IMR-90 (cell line): ENCODE measurements around the gene TMED8. TPM values are rescaled to one million over a fixed set of nuclear protein-coding genes. Genes with fewer than 3 reads are reported as not detected.

Source experiments
- ATAC-seq: fragments of 200-7000 bp; cut with Tn5 transposase; 2 replicates; pipeline ENCODE4 v1.9.1; 2020; ENCODE audit warnings: low read depth, mild to moderate bottlenecking, moderate library complexity
- BruUV-seq: library from RNA; stranded (reverse); fragments of 400-500 nt; replicated peaks from 2 replicates; lab custom pipeline; 2021; lab: Mats Ljungman, UMichigan
- CTCF ChIA-PET: fragments of 300-600 bp; formaldehyde crosslinking; extraction: SDS; loops from one replicate; lab custom pipeline; 2021; ENCODE audit warnings: antibody characterized with exemption; lab: Yijun Ruan, JAX
- POLR2A ChIA-PET: fragments of 300-600 bp; sonication (Branson Sonifier 250); formaldehyde crosslinking; loops from one replicate; lab custom pipeline; 2022; ENCODE audit warnings: antibody characterized with exemption; ENCODE audit not compliant: unreplicated experiment; lab: Charles Lee
- DNase-seq: peaks from one replicate; pipeline ENCODE4 v3.0.0; 2013
- H2AFZ ChIP-seq: replicated peaks from 2 replicates; pipeline ENCODE3; 2013; ENCODE audit warnings: low read length, mild to moderate bottlenecking; ENCODE audit not compliant: poor library complexity
- H2AK5ac ChIP-seq: 2 replicates; pipeline ENCODE4 v1.6.1; 2013; ENCODE audit warnings: low read depth, low read length, inconsistent platforms
- H2AK9ac ChIP-seq: replicated peaks from 2 replicates; pipeline ENCODE3; 2013; ENCODE audit warnings: mild to moderate bottlenecking, low read depth, low read length, moderate library complexity; ENCODE audit not compliant: poor library complexity
- H2BK120ac ChIP-seq: 2 replicates; pipeline ENCODE4 v1.6.1; 2013; ENCODE audit warnings: low read depth, low read length, inconsistent platforms
- H2BK15ac ChIP-seq: 3 replicates; pipeline ENCODE4 v1.6.1; 2013; ENCODE audit warnings: low read depth, low read length, inconsistent platforms
- H2BK20ac ChIP-seq: 2 replicates; pipeline ENCODE4 v1.6.1; 2013; ENCODE audit warnings: low read depth, mild to moderate bottlenecking, inconsistent platforms, low read length, moderate library complexity
- H2BK5ac ChIP-seq: 2 replicates; pipeline ENCODE4 v1.6.1; 2013; ENCODE audit warnings: mild to moderate bottlenecking, low read depth, low read length, inconsistent platforms; ENCODE audit not compliant: poor library complexity, severe bottlenecking
- H3K14ac ChIP-seq: replicated peaks from 2 replicates; pipeline ENCODE4 v1.6.1; 2013; ENCODE audit warnings: low read depth, low read length, inconsistent platforms
- H3K18ac ChIP-seq: 2 replicates; pipeline ENCODE4 v1.6.1; 2013; ENCODE audit warnings: low read depth, low read length, control low read depth
- H3K23ac ChIP-seq: 2 replicates; pipeline ENCODE4 v1.6.1; 2013; ENCODE audit warnings: low read depth, low read length, inconsistent platforms
- H3K27ac ChIP-seq: 2 replicates; pipeline ENCODE4 v1.5.1; 2013; ENCODE audit warnings: mild to moderate bottlenecking, control low read depth, low read length; ENCODE audit not compliant: insufficient read depth
- H3K27me3 ChIP-seq: 2 replicates; pipeline ENCODE4 v1.6.1; 2013; ENCODE audit warnings: low read length; ENCODE audit not compliant: control insufficient read depth, insufficient read depth
- H3K36me3 ChIP-seq: 2 replicates; pipeline ENCODE4 v1.6.1; 2013; ENCODE audit warnings: low read length, mixed read lengths; ENCODE audit not compliant: control insufficient read depth, insufficient read depth
- H3K4ac ChIP-seq: 2 replicates; pipeline ENCODE4 v1.6.1; 2013; ENCODE audit warnings: low read depth, low read length, inconsistent platforms
- H3K4me1 ChIP-seq: 2 replicates; pipeline ENCODE4 v1.6.1; 2013; ENCODE audit warnings: low read length, mixed read lengths; ENCODE audit not compliant: control insufficient read depth, insufficient read depth
- H3K4me2 ChIP-seq: 2 replicates; pipeline ENCODE4 v1.6.1; 2013; ENCODE audit warnings: low read depth, mild to moderate bottlenecking, control low read depth, low read length, moderate library complexity
- H3K4me3 ChIP-seq: 2 replicates; pipeline ENCODE4 v1.5.1; 2013; ENCODE audit warnings: low read depth, mild to moderate bottlenecking, control low read depth, low read length, moderate library complexity; ENCODE audit not compliant: insufficient read depth
- H3K56ac ChIP-seq: 2 replicates; pipeline ENCODE4 v1.6.1; 2013; ENCODE audit warnings: low read length, inconsistent platforms; ENCODE audit not compliant: insufficient read depth; ENCODE audit errors: extremely low read depth
- H3K79me1 ChIP-seq, 2 experiments: 2 replicates each; pipeline ENCODE4 v1.6.1; 2013; ENCODE audit warnings: low read length in 2 of 2, inconsistent platforms in 1 of 2, low read depth in 1 of 2
- H3K9ac ChIP-seq: 2 replicates; pipeline ENCODE4 v1.6.1; 2013; ENCODE audit warnings: low read depth, low read length, control low read depth
- H3K9me1 ChIP-seq: 2 replicates; pipeline ENCODE4 v1.6.1; 2013; ENCODE audit warnings: low read length, inconsistent platforms; ENCODE audit not compliant: insufficient read depth
- H3K9me3 ChIP-seq: 2 replicates; pipeline ENCODE4 v1.6.1; 2013; ENCODE audit warnings: low read length; ENCODE audit not compliant: control insufficient read depth, insufficient read depth
- H4K20me1 ChIP-seq: 2 replicates; pipeline ENCODE4 v1.6.1; 2013; ENCODE audit warnings: low read length, inconsistent platforms; ENCODE audit not compliant: insufficient read depth
- H4K5ac ChIP-seq: 2 replicates; pipeline ENCODE4 v1.6.1; 2013; ENCODE audit warnings: mild to moderate bottlenecking, low read depth, low read length, control low read depth
- H4K8ac ChIP-seq, 2 experiments: 2 replicates each; pipeline ENCODE4 v1.6.1; 2013; ENCODE audit warnings: low read depth in 2 of 2, low read length in 2 of 2, control low read depth in 1 of 2, inconsistent platforms in 1 of 2
- H4K91ac ChIP-seq: 2 replicates; pipeline ENCODE4 v1.6.1; 2013; ENCODE audit warnings: low read depth, low read length, inconsistent platforms; ENCODE audit not compliant: insufficient read depth
- BHLHE40 ChIP-seq: fragments of 150-350 bp; IDR thresholded peaks from 2 replicates; pipeline ENCODE4 v1.6.1; 2016; ENCODE audit warnings: mild to moderate bottlenecking, low read depth, low read length
- CEBPB ChIP-seq: IDR thresholded peaks from 2 replicates; pipeline ENCODE4 v1.6.1; 2012; ENCODE audit warnings: low read depth, low read length, improper control_type of control experiment
- CHD1 ChIP-seq: IDR thresholded peaks from 2 replicates; pipeline ENCODE4 v1.6.1; 2012; ENCODE audit warnings: low read depth, low read length, improper control_type of control experiment
- ELK1 ChIP-seq: fragments of 150-350 bp; IDR thresholded peaks from 2 replicates; pipeline ENCODE4 v1.6.1; 2016; ENCODE audit warnings: low read depth, mild to moderate bottlenecking, low read length, moderate library complexity, borderline replicate concordance
- FOS ChIP-seq: fragments of 150-350 bp; IDR thresholded peaks from 2 replicates; pipeline ENCODE4 v1.6.1; 2016; ENCODE audit warnings: low read depth, low read length
- MAFK ChIP-seq: IDR thresholded peaks from 2 replicates; pipeline ENCODE4 v1.6.1; 2012; ENCODE audit warnings: low read depth, low read length, improper control_type of control experiment
- MAZ ChIP-seq: IDR thresholded peaks from 2 replicates; pipeline ENCODE4 v1.6.1; 2012; ENCODE audit warnings: low read depth, mild to moderate bottlenecking, low read length, improper control_type of control experiment, moderate library complexity, borderline replicate concordance
- MXI1 ChIP-seq: IDR thresholded peaks from 2 replicates; pipeline ENCODE4 v1.6.1; 2012; ENCODE audit warnings: low read depth, mild to moderate bottlenecking, low read length, moderate library complexity, borderline replicate concordance
- NFE2L2 ChIP-seq: fragments of 150-350 bp; IDR thresholded peaks from 2 replicates; pipeline ENCODE4 v1.6.1; 2016; ENCODE audit warnings: low read depth, mild to moderate bottlenecking, low read length
- POLR2A ChIP-seq: IDR thresholded peaks from 2 replicates; pipeline ENCODE4 v1.6.1; 2012; ENCODE audit warnings: mild to moderate bottlenecking, low read depth, low read length
- RAD21 ChIP-seq: IDR thresholded peaks from 2 replicates; pipeline ENCODE4 v1.6.1; 2012; ENCODE audit warnings: low read length, improper control_type of control experiment
- RCOR1 ChIP-seq: IDR thresholded peaks from 2 replicates; pipeline ENCODE4 v1.6.1; 2012; ENCODE audit warnings: mild to moderate bottlenecking, low read length, improper control_type of control experiment; ENCODE audit not compliant: insufficient replicate concordance
- RFX5 ChIP-seq: IDR thresholded peaks from 2 replicates; pipeline ENCODE4 v1.8.0; 2012; ENCODE audit warnings: low read depth, mild to moderate bottlenecking, low read length, moderate library complexity
- SMC3 ChIP-seq: fragments of 150-350 bp; IDR thresholded peaks from 2 replicates; pipeline ENCODE4 v1.6.1; 2016; ENCODE audit warnings: low read depth, mild to moderate bottlenecking, antibody characterized with exemption, low read length, moderate library complexity
- USF2 ChIP-seq: fragments of 150-350 bp; IDR thresholded peaks from 2 replicates; pipeline ENCODE4 v1.6.1; 2017; ENCODE audit warnings: mild to moderate bottlenecking, antibody characterized with exemption, low read length, low read depth
- WGBS, 2 experiments: methylation state at CpG; one replicate each; pipeline versions ENCODE4 v1.1.5 to v1.1.7; 2013; ENCODE audit warnings: missing lambda C conversion rate in 2 of 2; ENCODE audit not compliant: insufficient read length in 1 of 2; ENCODE audit errors: extremely low coverage in 2 of 2; 5-methylcytosine and 5-hydroxymethylcytosine counted together
- dilution Hi-C: fragments of 300-500 bp; cut with HindIII; formaldehyde crosslinking; loops from one replicate; pipeline ENCODE4 v1.14.3; 2018; ENCODE audit warnings: low sequenced_read_pairs; ENCODE audit not compliant: unreplicated experiment
- in situ Hi-C: fragments of 300-500 bp; cut with MboI; formaldehyde crosslinking; loops from 3 replicates; pipeline ENCODE4 v1.14.3; 2019; ENCODE audit warnings: low sequenced_read_pairs, inconsistent platforms, mixed read lengths
- intact Hi-C: fragments of 100-400 bp; cut with micrococcal nuclease; formaldehyde crosslinking; loops from 2 replicates; pipeline ENCODE4 v1.10.0; 2022
- polyA plus RNA-seq, 3 experiments: library from polyadenylated mRNA; depleted of rRNA; stranded (reverse); fragments of >200 nt; gene quantifications; 2 replicates each; pipeline ENCODE4 v1.2.3, GENCODE V29; 2012; ENCODE audit warnings: low replicate concordance in 1 of 3
- total RNA-seq: library from RNA; depleted of rRNA; stranded (reverse); fragments of >200 nt; gene quantifications from 2 replicates; pipeline ENCODE4 v1.2.3, GENCODE V29; 2012
- TF ChIP-seq, protein P1 (sequence below): conservative IDR thresholded peaks from 2 replicates; pipeline ENCODE4 v1.5.1; 2012; ENCODE audit warnings: mild to moderate bottlenecking, low read depth, low read length, improper control_type of control experiment

Gene TMED8
- total and polyA plus RNA-seq, 2 of the 4 experiments (the other 2 are of a cell fraction): 2.2 to 5.0 TPM

GRCh38 chr14:77416836-77417235, 39.9 kb upstream of the TMED8 start:
- Histone ChIP-seq H3K4me2 (no peak overlapping the region), H2AK9ac (no peak overlapping the region), H2AFZ (no peak overlapping the region), H3K27ac (no peak overlapping the region), H2AK5ac (no peak overlapping the region), H3K4me1 (no peaks in the 10 kb centered on the region), H3K27me3 (no peaks in the 10 kb centered on the region), H2BK20ac (no peak overlapping the region), H3K23ac (no peak overlapping the region), H3K79me1 (no peaks in the 10 kb centered on the region), H2BK120ac (no peak overlapping the region), H3K4me3 (no peak overlapping the region), H4K91ac (no peak overlapping the region), H2BK5ac (no peak overlapping the region), H3K14ac (no peak overlapping the region), H3K18ac (no peak overlapping the region), H4K20me1 (no peaks in the 10 kb centered on the region), H3K56ac (no peak overlapping the region), H3K36me3 (no peaks in the 10 kb centered on the region), H4K8ac (no peak overlapping the region), H3K9me3 (peaks cover 8% of the 10 kb centered on the region; the same call in 1 of the 2 replicates), H2BK15ac (no peak overlapping the region), H3K9me1 (no peaks in the 10 kb centered on the region), H4K5ac (no peak overlapping the region), H3K9ac (no peak overlapping the region), H3K4ac (no peak overlapping the region)
- TF ChIP-seq, protein P1, sequence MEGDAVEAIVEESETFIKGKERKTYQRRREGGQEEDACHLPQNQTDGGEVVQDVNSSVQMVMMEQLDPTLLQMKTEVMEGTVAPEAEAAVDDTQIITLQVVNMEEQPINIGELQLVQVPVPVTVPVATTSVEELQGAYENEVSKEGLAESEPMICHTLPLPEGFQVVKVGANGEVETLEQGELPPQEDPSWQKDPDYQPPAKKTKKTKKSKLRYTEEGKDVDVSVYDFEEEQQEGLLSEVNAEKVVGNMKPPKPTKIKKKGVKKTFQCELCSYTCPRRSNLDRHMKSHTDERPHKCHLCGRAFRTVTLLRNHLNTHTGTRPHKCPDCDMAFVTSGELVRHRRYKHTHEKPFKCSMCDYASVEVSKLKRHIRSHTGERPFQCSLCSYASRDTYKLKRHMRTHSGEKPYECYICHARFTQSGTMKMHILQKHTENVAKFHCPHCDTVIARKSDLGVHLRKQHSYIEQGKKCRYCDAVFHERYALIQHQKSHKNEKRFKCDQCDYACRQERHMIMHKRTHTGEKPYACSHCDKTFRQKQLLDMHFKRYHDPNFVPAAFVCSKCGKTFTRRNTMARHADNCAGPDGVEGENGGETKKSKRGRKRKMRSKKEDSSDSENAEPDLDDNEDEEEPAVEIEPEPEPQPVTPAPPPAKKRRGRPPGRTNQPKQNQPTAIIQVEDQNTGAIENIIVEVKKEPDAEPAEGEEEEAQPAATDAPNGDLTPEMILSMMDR: no peak
- no peak for TF ChIP-seq USF2
- TF ChIP-seq MAZ: no peak
- TF ChIP-seq NFE2L2: no peak
- TF ChIP-seq RAD21: no peak
- no peak for TF ChIP-seq CHD1
- no peak for TF ChIP-seq RCOR1
- no peak for TF ChIP-seq CEBPB
- no peak for TF ChIP-seq FOS
- TF ChIP-seq POLR2A: no peak
- no peak for TF ChIP-seq MXI1
- no peak for TF ChIP-seq SMC3
- no peak for TF ChIP-seq ELK1
- TF ChIP-seq MAFK: no peak
- TF ChIP-seq BHLHE40: no peak
- no peak for TF ChIP-seq RFX5
- dilution Hi-C loops (no loop called here), intact Hi-C loops (no loop called here), in situ Hi-C loops (no loop called here)
- ATAC-seq (no peak), DNase-seq (no peak)
- no TSS peak for BruUV-seq
- ChIA-PET POLR2A (no interaction called here), CTCF (no interaction called here)
- WGBS, 2 experiments: no CpG with 5 or more reads among the region's 8 CpGs
